ENCODE results near the gene KIR3DL1.
"Not testable (repeated sequence)": the region's sequence is repeated elsewhere in the genome, so short reads cannot be mapped to it uniquely, and the experiment has no call there.

GRCh38 chr19:54777851-54778250 is 38.4 kb upstream of the KIR3DL1 start:
- TF ChIP-seq CTCF (IDR thresholded peaks at IDR 0.05; ENCODE audit: low read length); EZH2 (IDR thresholded peaks at IDR 0.05; ENCODE audit: borderline replicate concordance, low read length): not testable (repeated sequence)

Data from OCI-LY1 (cell line).